GM21423 (cell line): ENCODE measurements around the gene DCAKD.
A peak's percentile ranks its signal among the peaks of the same experiment; 100 is the strongest.

Source experiments
- ATAC-seq: cut with Tn5 transposase; IDR thresholded peaks from one replicate; pipeline ENCODE4 v1.9.1; 2021; ENCODE audit warnings: mild to moderate bottlenecking, moderate library complexity; ENCODE audit not compliant: unreplicated experiment

Gene DCAKD, protein sequence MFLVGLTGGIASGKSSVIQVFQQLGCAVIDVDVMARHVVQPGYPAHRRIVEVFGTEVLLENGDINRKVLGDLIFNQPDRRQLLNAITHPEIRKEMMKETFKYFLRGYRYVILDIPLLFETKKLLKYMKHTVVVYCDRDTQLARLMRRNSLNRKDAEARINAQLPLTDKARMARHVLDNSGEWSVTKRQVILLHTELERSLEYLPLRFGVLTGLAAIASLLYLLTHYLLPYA

GRCh38 chr17:45051060-45051719, at the start of gene DCAKD:
TSS of gene DCAKD (minus strand) at chr17:45051632. CDS start at chr17:45034885, 16,747 bp downstream.
- ATAC-seq: peak; percentile 91

DNA sequence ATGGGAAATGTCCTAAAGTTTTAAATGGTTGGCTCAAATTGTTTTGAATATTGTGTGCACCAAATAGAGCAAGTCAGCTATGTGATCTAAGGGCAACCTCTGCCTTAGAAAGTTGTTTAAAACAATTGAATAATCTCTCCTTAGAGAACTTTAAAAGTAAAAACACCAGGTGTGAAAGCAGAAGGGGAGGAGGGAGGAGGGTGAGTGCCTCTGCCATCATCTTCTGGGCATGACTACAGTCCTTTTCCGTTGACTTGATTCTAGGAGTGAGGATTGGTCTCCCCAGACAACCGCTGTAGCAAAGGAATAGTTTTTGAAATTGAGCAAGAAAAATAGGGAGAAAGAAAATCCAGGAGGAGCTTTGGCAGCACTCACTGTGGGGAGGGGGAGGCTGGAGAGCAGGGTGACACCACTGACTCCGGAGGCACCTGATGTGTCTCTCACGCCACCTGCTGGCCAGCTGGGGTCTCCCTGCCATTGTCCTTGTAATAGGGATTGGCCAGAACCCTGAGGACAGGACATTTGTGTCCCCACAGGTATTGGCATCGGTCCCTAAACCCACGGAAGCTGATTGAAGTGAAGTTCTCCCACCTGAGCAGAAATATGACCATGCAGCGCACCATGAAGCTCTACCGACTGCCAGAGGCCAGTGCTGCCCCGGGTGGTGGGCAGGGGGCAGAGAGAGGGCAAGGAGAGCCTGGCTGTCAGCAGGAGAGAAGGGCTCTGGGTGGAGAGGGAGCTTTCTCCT, 47.6 kb upstream of the DCAKD start:
- ATAC-seq: no peak

DNA sequence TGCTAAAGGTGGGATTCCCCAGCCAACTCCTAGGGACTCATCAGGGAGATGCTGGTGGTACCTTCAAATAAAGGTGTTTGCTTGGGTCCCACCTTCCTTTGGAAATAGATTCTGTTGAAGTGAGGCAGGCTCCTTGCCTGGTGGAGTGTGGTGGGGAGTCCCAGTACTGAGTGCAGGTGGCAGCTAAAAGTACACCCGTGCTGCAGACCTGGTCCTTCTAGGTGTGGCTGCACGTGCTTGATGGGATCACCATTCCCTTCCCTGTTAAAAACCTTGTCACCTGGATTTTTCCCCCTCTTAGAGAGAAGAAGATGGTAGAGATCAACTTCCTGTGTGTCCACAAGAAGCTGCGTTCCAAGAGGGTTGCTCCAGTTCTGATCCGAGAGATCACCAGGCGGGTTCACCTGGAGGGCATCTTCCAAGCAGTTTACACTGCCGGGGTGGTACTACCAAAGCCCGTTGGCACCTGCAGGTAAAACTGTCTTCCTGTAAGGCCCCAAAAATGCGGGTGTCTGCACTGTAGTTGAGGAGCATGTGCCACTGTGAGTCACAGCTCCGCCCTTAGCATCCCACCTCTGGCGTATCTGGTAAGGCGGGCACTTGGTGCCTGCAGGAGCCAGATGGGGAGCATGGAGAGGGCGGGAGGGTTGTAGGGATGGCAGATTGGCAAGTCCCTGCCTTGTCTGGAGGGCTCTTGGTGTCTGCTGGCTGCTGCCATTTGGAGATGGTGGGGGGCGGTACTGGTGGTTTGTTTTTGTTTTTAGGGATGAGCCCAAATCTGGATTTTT, 46.8 kb upstream of the DCAKD start:
- no peak for ATAC-seq

DNA sequence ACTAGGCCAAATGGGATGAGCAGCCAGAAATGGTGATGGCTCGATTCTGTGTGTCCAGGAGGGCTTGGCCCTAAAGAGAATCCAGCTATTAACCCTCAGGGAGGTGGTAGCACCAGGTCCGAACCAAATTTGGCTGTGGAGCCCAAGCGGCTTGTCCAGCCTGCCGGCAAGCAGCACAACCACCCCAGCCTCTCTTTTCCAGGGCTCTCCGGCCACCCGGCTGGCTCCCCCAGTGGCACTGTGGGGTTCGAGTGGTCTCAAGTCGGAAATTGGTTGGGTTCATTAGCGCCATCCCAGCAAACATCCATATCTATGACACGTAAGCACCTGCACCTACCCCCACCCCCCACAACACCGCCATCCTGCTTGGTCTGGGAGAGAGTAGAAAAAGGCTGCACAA, 45.5 kb upstream of the DCAKD start:
- ATAC-seq: no peak

- no peak for ATAC-seq
Observed at GRCh38 chr17:45096141-45096540, 44.7 kb upstream of the DCAKD start.

DNA sequence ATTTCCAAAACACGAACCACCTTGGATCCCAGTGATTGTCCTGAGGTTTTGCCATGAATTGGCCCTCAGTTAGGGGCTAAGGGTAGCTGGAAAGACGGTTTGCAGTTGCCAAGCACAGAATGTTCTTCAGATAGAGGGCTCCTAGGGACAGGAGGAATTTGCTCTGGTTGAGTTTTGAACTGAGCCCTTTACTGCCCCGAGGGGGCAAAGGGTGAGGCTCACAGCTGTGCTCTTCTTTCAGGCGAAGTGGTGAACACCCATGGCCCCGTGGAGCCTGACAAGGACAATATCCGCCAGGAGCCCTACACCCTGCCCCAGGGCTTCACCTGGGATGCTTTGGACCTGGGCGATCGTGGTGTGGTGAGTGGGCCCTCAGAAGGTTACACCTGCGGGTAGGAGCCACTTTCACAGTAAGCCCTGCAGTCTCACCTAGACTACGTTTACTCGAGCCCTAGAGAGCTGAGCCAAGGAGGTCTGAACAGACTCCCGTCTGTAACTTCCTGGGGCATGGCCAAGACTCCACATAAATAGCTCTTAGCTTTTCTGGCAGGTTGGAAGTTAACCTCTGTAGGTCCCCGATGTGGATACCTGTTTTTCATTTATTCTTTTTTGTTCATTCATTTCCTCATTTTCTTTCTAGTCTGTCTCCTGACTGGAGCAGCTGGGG, 42.1 kb upstream of the DCAKD start:
- ATAC-seq: no peak

DNA sequence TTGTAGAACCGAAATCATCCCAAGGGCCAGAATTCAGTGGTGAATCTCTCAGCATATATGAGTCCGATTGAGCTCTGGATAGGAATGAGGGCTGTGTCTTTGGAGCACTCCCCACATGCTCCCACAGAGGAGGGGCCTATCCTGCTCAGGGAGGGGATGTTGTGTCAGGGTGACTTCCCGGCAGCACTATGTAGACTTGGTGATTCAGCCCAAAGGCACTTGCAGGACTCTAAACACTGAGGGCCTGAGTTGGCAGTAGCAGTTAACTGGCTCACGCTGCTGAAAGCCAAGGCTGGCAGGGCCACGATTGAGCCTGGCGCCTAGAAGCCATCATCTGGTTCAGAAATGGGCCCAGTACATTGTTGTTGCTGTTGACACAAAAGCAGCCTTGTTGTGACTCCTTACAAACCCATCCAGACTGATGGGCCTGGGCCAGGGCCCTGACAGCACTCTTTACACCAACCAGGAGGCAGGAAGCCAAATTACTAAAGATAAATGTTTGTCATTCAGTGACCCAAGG, 41.5 kb upstream of the DCAKD start:
- ATAC-seq: no peak

GRCh38 chr17:45091778-45092425, 40.5 kb upstream of the DCAKD start:
- no peak for ATAC-seq

- ATAC-seq: no peak
Observed at GRCh38 chr17:45090711-45091110, 39.3 kb upstream of the DCAKD start.

GRCh38 chr17:45088741-45089140, 37.3 kb upstream of the DCAKD start:
- ATAC-seq: no peak

DNA sequence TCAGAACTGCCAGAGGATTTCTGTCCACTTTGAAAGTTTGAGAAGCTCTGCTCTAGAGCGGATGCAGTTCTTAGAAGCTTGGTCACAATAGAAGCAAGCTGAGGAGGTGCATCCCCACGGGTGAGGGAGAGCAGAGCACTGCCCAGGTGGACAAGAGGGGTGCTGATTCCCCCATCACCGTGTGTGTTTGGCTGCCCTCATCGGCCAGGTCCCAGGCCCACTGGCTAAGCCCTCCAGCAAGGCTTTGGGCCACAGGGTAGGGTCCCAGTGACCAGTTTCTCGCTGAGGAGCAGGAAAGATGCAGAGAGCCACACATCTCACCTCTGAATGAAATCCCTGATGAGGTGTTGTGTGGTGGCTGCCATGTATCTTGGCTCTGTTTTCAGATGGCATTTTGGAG, 36.5 kb upstream of the DCAKD start:
- no peak for ATAC-seq

GRCh38 chr17:45087504-45087975, 36.1 kb upstream of the DCAKD start:
- no peak for ATAC-seq

- ATAC-seq: no peak
Observed at GRCh38 chr17:45086865-45087503, 35.6 kb upstream of the DCAKD start.

DNA sequence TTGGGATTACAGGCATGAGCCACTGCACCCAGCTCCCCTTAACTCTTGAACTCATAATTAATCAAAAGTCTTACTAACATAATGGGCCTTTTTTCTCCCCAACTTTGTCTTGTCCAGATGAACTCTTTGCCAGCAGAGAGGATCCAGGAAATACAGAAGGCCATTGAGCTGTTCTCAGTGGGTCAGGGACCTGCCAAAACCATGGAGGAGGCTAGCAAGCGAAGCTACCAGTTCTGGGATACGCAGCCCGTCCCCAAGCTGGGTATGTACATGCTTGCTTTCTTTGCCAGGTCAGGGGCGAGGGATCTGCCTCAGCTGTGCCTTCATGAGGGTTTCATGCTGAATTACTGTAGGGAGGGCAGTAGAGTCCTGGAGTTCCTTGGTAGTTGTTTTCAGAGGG, 35.0 kb upstream of the DCAKD start:
- ATAC-seq: no peak

GRCh38 chr17:45081047-45081703, 29.7 kb upstream of the DCAKD start:
- ATAC-seq: no peak

DNA sequence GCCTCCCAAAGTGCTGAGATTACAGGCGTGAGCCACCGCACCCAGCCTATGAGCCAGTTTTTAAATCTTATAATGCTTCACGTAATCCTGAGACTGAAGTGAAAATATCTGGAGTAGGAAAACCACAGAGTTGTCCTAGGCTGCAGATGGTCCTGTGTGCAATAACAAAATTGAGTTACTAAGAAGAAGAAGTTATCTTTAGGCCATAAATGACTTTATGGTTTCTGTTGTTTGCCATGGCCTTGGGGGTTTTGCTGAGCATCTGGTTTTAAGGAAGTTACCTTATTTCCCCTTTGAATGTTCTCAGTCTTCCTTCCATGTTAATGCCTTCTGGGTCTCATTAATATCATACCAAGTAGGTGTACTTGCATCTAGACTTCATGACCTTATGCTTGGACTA, 26.2 kb upstream of the DCAKD start:
- no peak for ATAC-seq

- no peak for ATAC-seq
Observed at GRCh38 chr17:45073414-45074070, 22.1 kb upstream of the DCAKD start.

DNA sequence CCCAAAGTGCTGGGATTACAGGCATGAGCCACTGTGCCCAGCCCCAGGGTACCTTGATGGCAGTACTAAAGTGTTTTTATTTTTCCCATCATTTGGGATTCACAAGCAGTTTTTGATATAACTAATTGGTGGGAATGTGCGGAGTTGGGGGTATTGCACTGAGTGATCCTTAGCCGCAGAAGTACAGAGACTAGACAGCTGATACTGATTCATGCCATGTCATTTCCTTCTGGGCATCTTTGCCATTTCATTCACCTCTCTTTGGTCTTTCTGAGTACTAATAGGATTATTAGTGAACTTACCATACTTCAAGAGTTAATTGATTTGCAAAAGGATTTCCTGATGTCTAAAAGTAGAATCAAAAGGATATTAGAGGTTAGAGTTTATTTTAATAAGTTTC, 19.4 kb upstream of the DCAKD start:
- ATAC-seq: no peak
